Ovary (tissue), 9 donors: Measurements from ENCODE around the gene INTS6. TPM values are rescaled to one million over a fixed set of nuclear protein-coding genes. Genes with fewer than 3 reads are reported as not detected.
"Not testable (repeated sequence)": the region's sequence is repeated elsewhere in the genome, so short reads cannot be mapped to it uniquely, and the experiment has no call there.

Experiments used
- DNase-seq, 5 donors: peaks; one replicate each; pipeline ENCODE4 v3.0.0-alpha.2; 2019 to 2020
- H3K27ac ChIP-seq, 2 donors: fragments of 200-600 bp; one replicate each; pipeline versions ENCODE4 v1.5.1 to v1.8.0; 2019 to 2022
- H3K27me3 ChIP-seq: fragments of 200-600 bp; one replicate; pipeline ENCODE4 v1.8.0; 2022
- H3K36me3 ChIP-seq: fragments of 200-600 bp; sonication (generic); one replicate; pipeline ENCODE4 v1.5.1; 2019
- H3K4me1 ChIP-seq: one replicate; pipeline ENCODE4 v1.8.1; 2013; ENCODE audit warnings: mild to moderate bottlenecking, moderate library complexity; ENCODE audit not compliant: insufficient read depth
- H3K4me3 ChIP-seq: fragments of 200-600 bp; sonication (generic); one replicate; pipeline ENCODE4 v1.5.1; 2017
- H3K9me3 ChIP-seq, 2 donors: fragments of 200-600 bp in 1 of 2; sonication (generic) in 1 of 2; one replicate each; pipeline versions ENCODE4 v1.5.1 to v1.8.1; 2013 to 2019; ENCODE audit warnings: mild to moderate bottlenecking in 1 of 2, moderate library complexity in 1 of 2
- CTCF ChIP-seq, 3 donors: fragments of 450-650 bp in 2 of 3; fragments of 200-600 bp in 1 of 3; IDR thresholded peaks; one replicate each; pipeline versions ENCODE4 v1.5.1 to v1.8.0; 2016 to 2022; ENCODE audit warnings: antibody characterized with exemption in 3 of 3, mild to moderate bottlenecking in 1 of 3
- EP300 ChIP-seq: sonication (generic); formaldehyde crosslinking; IDR thresholded peaks from one replicate; pipeline ENCODE4 v1.6.1; 2017; ENCODE audit warnings: antibody characterized with exemption
- POLR2A ChIP-seq: fragments of 450-650 bp; IDR thresholded peaks from one replicate; pipeline ENCODE4 v1.6.1; 2017; ENCODE audit warnings: antibody characterized with exemption, mild to moderate bottlenecking, moderate library complexity
- WGBS, 3 donors: extraction: QIAGEN DNeasy Blood & Tissue Kit in 1 of 3; methylation state at CpG; one replicate each; pipeline versions ENCODE4 v1.1.5 to v1.1.7; 2013 to 2017; 5-methylcytosine and 5-hydroxymethylcytosine counted together
- intact Hi-C, 4 donors: fragments of 100-400 bp; cut with DNase I; formaldehyde crosslinking; loops; one replicate each; pipeline versions ENCODE4 v1.11.0 to v1.15.1; 2022 to 2023
- polyA plus RNA-seq, 2 donors: library from polyadenylated mRNA; stranded (reverse); fragments of 200-250 nt in 1 of 2; fragments of 350-450 nt in 1 of 2; fragmentation: Illumina TruSeq in 1 of 2; extraction: RNeasy Lipid Tissue Mini Kit (QIAGEN cat#74804) in 1 of 2; gene quantifications; one replicate each; pipeline ENCODE4 v1.2.3, GENCODE V29; 2013 to 2014
- total RNA-seq, 7 donors: library from RNA; depleted of rRNA in 2 of 7; stranded (reverse); fragments of >200 nt in 2 of 7; fragmentation: NEBNext Ultra II Directional in 3 of 7; extraction: Animal tissue kit (Norgen Biotek cat#: 25700) in 3 of 7; gene quantifications; one replicate each; pipeline versions ENCODE4 v1.1.0 to v1.2.4, GENCODE V29; 2016 to 2023
- donor health status: DM: no; HTN: no; CAD: no; lungs with moderate emphysema.
- donor health status: DM: no; HTN: no; CAD: no.
- donor health status: Bipolar disorder and iron deficiency.
- donor health status: DM: yes; HTN: yes; CAD: no.
- donor health status: DM: no; HTN: no; CAD: no.
- donor health status: DM: yes; HTN: yes; CAD: no.

The INTS6 gene
- total and polyA plus RNA-seq, 9 donors, result 11.2 to 38.9 (median 29.2) TPM

DNA sequence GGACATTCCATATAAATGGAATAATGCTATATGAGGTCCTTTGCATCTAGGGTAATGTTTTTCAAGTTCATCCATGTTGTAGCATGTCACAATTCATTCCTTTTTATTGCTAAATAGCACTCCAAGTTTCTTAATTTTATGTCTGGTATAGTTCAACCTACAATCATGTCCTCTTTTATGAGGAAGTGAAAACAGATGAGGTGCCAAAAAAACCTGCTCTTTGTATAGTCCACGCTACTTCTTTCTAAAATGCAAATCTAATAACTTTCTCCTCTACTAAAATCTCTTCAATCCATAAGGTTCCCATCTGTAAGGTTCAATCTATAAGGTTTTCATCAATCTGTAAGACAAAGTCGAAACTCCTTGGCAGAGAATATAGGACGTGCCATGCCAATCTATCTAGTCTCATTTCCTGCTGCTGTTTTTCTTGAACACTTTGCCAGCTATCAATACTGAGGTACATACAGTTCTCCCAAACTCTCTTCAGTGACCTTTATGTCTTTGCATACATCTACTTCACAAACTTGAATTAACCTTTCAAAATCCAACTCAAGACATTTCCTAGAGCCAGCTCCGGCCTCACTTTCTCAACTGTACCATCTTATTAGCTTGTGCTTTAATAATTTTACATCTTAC lies 33.7 kb downstream of the INTS6 start:
- no peaks in the 10 kb centered on the region for H3K4me1 ChIP-seq
- TF ChIP-seq EP300, result no peak
- no peak for TF ChIP-seq POLR2A
- TF ChIP-seq CTCF (IDR thresholded peaks at IDR 0.05), result no peak
- no peak overlapping the region for H3K27ac ChIP-seq
- H3K36me3 ChIP-seq, result no peaks in the 10 kb centered on the region
- WGBS, 3 donors, result 94 to 98% (median 96%) methylated on average over 4 of the region's 4 CpGs
- no peaks in the 10 kb centered on the region for H3K27me3 ChIP-seq
- intact Hi-C loops, result no loop called here
- no peak for DNase-seq
- H3K9me3 ChIP-seq, result no peaks in the 10 kb centered on the region
- no peak overlapping the region for H3K4me3 ChIP-seq

DNA sequence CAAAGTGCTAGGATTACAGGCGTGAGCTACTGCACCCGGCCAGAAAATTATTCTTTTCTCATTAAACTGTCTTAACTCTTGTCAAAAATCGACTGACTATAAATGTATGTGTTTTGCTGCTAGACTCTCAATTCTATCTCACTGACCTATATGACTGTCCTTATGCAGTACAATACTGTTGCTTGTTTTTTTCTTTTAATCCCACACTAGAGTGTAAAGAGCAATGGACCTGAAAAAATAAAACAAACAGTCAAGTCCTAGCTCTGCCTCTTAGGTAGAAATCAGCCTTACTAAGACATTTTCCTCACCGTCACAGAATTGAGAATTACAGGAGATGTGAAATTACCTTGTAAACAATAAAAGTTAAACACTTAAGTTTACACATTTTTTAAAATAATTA lies 35.1 kb downstream of the INTS6 start:
- Histone ChIP-seq H3K4me3 (no peak overlapping the region), H3K9me3 (no peaks in the 10 kb centered on the region), H3K27me3 (no peaks in the 10 kb centered on the region), H3K27ac (no peak overlapping the region), H3K4me1 (no peaks in the 10 kb centered on the region), H3K36me3 (no peaks in the 10 kb centered on the region)
- intact Hi-C loops, result no loop called here
- DNase-seq, result no peak
- WGBS, 3 donors, result 69 to 95% (median 85%) methylated on average over 4 of the region's 4 CpGs
- TF ChIP-seq POLR2A, result no peak
- TF ChIP-seq CTCF (IDR thresholded peaks at IDR 0.05), result no peak
- TF ChIP-seq EP300, result no peak

GRCh38 chr13:51416107-51416506 lies 36.7 kb downstream of the INTS6 start:
- Histone ChIP-seq H3K27ac (no peak overlapping the region), H3K4me1 (no peaks in the 10 kb centered on the region), H3K36me3 (no peaks in the 10 kb centered on the region), H3K9me3 (no peaks in the 10 kb centered on the region), H3K4me3 (no peak overlapping the region), H3K27me3 (no peaks in the 10 kb centered on the region)
- no peak for DNase-seq
- intact Hi-C loops, result no loop called here
- TF ChIP-seq EP300 (no peak), CTCF (IDR thresholded peaks at IDR 0.05) (no peak), POLR2A (no peak)

- H3K27ac ChIP-seq, H3K36me3 ChIP-seq, H3K4me3 ChIP-seq, H3K4me1 ChIP-seq, intact Hi-C loops, H3K9me3 ChIP-seq, H3K27me3 ChIP-seq, DNase-seq: not testable (repeated sequence)
- WGBS, 3 donors, result 94 to 100% (median 97%) methylated on average over 1 of the region's 1 CpG
These were observed 37.5 kb downstream of the INTS6 start for GRCh38 chr13:51415339-51415738.

GRCh38 chr13:51412431-51412830 lies 40.4 kb downstream of the INTS6 start:
- Histone ChIP-seq H3K4me3 (no peak overlapping the region), H3K36me3 (no peaks in the 10 kb centered on the region), H3K9me3 (no peaks in the 10 kb centered on the region), H3K27me3 (no peaks in the 10 kb centered on the region), H3K27ac (no peak overlapping the region), H3K4me1 (no peaks in the 10 kb centered on the region)
- TF ChIP-seq POLR2A, result no peak
- TF ChIP-seq CTCF (IDR thresholded peaks at IDR 0.05), result no peak
- TF ChIP-seq EP300, result no peak
- intact Hi-C loops, result no loop called here
- WGBS, 3 donors, result 92 to 94% (median 92%) methylated on average over 3 of the region's 3 CpGs
- no peak for DNase-seq
